Liver (tissue), 3 donors: ENCODE measurements around the gene INHBC.

ENCODE experiments used
- GABPA ChIP-seq, 2 donors: IDR thresholded peaks in 1 of 2; conservative IDR thresholded peaks in 1 of 2; 2 replicates each; pipeline ENCODE4 v1.6.1; 2016; ENCODE audit warnings: antibody characterized with exemption in 2 of 2, mild to moderate bottlenecking in 1 of 2, moderate library complexity in 1 of 2
- RXRA ChIP-seq, 2 donors: IDR thresholded peaks; 2 replicates each; pipeline ENCODE4 v1.6.1; 2017 to 2018; ENCODE audit warnings: antibody characterized with exemption in 2 of 2, mild to moderate bottlenecking in 1 of 2
- TAF1 ChIP-seq: conservative IDR thresholded peaks from 2 replicates; pipeline ENCODE4 v1.6.1; 2016; ENCODE audit warnings: antibody characterized with exemption, mild to moderate bottlenecking
- TF ChIP-seq, protein P1 (sequence below): fragments of 150-350 bp; IDR thresholded peaks from 2 replicates; pipeline ENCODE4 v1.5.1; 2017; ENCODE audit warnings: improper control_type of control experiment, low read depth, low read length; ENCODE audit not compliant: missing input control
- TF ChIP-seq, protein P2 (sequence below): IDR thresholded peaks from 2 replicates; pipeline ENCODE4 v1.6.1; 2016; ENCODE audit warnings: antibody characterized with exemption
- TF ChIP-seq, protein P3 (sequence below): IDR thresholded peaks from 2 replicates; pipeline ENCODE4 v1.6.1; 2016; ENCODE audit warnings: antibody characterized with exemption, mild to moderate bottlenecking
- TF ChIP-seq, protein P4 (sequence below): IDR thresholded peaks from 2 replicates; pipeline ENCODE4 v1.6.1; 2016; ENCODE audit warnings: antibody characterized with exemption
- donor health status: healthy.
- donor health status: healthy.

DNA sequence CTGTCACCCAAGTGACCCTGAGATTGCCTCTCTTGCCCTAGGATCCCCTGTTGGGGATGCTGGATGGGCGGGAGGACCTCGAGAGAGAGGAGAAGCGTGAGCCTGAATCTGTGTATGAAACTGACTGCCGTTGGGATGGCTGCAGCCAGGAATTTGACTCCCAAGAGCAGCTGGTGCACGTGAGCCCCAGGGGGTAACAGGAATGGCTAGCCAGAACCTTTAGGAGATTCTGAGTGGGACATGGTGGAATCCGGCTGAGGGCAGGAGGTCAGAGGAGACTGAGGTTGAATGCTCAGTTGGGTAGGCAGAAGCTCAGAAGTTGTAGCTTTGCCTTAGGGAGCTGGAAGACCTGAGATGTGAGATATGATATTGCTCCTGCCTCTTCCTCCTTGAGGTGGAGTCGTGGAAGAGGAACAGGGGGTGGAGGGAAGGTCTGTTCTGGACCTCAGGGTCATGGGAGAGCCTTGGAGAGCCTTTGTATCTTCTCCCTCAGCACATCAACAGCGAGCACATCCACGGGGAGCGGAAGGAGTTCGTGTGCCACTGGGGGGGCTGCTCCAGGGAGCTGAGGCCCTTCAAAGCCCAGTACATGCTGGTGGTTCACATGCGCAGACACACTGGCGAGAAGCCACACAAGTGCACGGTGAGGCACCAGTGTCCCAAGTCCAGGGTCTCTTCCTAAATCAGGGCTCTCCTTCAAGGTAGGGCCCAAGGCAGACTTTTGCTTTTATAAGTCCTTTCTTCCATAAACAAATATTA is 31.3 kb downstream of the INHBC start:
- TF ChIP-seq, protein P1, sequence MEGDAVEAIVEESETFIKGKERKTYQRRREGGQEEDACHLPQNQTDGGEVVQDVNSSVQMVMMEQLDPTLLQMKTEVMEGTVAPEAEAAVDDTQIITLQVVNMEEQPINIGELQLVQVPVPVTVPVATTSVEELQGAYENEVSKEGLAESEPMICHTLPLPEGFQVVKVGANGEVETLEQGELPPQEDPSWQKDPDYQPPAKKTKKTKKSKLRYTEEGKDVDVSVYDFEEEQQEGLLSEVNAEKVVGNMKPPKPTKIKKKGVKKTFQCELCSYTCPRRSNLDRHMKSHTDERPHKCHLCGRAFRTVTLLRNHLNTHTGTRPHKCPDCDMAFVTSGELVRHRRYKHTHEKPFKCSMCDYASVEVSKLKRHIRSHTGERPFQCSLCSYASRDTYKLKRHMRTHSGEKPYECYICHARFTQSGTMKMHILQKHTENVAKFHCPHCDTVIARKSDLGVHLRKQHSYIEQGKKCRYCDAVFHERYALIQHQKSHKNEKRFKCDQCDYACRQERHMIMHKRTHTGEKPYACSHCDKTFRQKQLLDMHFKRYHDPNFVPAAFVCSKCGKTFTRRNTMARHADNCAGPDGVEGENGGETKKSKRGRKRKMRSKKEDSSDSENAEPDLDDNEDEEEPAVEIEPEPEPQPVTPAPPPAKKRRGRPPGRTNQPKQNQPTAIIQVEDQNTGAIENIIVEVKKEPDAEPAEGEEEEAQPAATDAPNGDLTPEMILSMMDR: no peak
- TF ChIP-seq, protein P2, sequence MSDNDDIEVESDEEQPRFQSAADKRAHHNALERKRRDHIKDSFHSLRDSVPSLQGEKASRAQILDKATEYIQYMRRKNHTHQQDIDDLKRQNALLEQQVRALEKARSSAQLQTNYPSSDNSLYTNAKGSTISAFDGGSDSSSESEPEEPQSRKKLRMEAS: no peak
- TF ChIP-seq, protein P3, sequence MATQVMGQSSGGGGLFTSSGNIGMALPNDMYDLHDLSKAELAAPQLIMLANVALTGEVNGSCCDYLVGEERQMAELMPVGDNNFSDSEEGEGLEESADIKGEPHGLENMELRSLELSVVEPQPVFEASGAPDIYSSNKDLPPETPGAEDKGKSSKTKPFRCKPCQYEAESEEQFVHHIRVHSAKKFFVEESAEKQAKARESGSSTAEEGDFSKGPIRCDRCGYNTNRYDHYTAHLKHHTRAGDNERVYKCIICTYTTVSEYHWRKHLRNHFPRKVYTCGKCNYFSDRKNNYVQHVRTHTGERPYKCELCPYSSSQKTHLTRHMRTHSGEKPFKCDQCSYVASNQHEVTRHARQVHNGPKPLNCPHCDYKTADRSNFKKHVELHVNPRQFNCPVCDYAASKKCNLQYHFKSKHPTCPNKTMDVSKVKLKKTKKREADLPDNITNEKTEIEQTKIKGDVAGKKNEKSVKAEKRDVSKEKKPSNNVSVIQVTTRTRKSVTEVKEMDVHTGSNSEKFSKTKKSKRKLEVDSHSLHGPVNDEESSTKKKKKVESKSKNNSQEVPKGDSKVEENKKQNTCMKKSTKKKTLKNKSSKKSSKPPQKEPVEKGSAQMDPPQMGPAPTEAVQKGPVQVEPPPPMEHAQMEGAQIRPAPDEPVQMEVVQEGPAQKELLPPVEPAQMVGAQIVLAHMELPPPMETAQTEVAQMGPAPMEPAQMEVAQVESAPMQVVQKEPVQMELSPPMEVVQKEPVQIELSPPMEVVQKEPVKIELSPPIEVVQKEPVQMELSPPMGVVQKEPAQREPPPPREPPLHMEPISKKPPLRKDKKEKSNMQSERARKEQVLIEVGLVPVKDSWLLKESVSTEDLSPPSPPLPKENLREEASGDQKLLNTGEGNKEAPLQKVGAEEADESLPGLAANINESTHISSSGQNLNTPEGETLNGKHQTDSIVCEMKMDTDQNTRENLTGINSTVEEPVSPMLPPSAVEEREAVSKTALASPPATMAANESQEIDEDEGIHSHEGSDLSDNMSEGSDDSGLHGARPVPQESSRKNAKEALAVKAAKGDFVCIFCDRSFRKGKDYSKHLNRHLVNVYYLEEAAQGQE: no peak
- TF ChIP-seq TAF1 (no peak), GABPA (IDR thresholded peaks at IDR 0.05 in 1 of 2, conservative IDR thresholded peaks at IDR 0.05 in 1 of 2) (no peak), RXRA (IDR thresholded peaks at IDR 0.05) (no peak)
- TF ChIP-seq, protein P4, sequence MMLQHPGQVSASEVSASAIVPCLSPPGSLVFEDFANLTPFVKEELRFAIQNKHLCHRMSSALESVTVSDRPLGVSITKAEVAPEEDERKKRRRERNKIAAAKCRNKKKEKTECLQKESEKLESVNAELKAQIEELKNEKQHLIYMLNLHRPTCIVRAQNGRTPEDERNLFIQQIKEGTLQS: no peak
